Mesothelial cell of epicardium (in vitro differentiated cells): ENCODE data around the gene RAPGEF6. TPM values are rescaled to one million over a fixed set of nuclear protein-coding genes. Genes with fewer than 3 reads are reported as not detected.

ENCODE experiments used
- DNase-seq, 2 experiments: peaks; one replicate each; pipeline ENCODE4 v3.0.0; 2021; ENCODE audit warnings: low spot score in 2 of 2; ENCODE audit not compliant: unreplicated experiment in 2 of 2
- H3K27ac Mint-ChIP-seq: 2 replicates; pipeline ENCODE4 v1.8.0; 2021; ENCODE audit warnings: mixed read lengths
- H3K27me3 Mint-ChIP-seq: 2 replicates; pipeline ENCODE4 v1.8.0; 2021; ENCODE audit warnings: low read depth, mixed read lengths
- H3K36me3 Mint-ChIP-seq: 2 replicates; pipeline ENCODE4 v1.8.0; 2021; ENCODE audit warnings: mixed read lengths
- H3K4me1 Mint-ChIP-seq: 2 replicates; pipeline ENCODE4 v1.8.0; 2021; ENCODE audit warnings: mixed read lengths
- H3K4me3 Mint-ChIP-seq: 2 replicates; pipeline ENCODE4 v1.8.0; 2021; ENCODE audit warnings: mild to moderate bottlenecking, moderate library complexity, mixed read lengths
- H3K9me3 Mint-ChIP-seq: 2 replicates; pipeline ENCODE4 v1.8.0; 2021; ENCODE audit warnings: mixed read lengths
- total RNA-seq: library from RNA; stranded (reverse); gene quantifications from 3 replicates; pipeline ENCODE4 v1.2.1, GENCODE V29; 2021
- TF ChIP-seq, protein P1 (sequence below): fragments of 200-600 bp; sonication (generic); IDR thresholded peaks from one replicate; pipeline ENCODE4 v1.5.0; 2021; ENCODE audit warnings: antibody characterized with exemption; ENCODE audit not compliant: unreplicated experiment

Gene RAPGEF6
- total RNA-seq, 1 donor from 2014 or later: 29.0 TPM

DNA sequence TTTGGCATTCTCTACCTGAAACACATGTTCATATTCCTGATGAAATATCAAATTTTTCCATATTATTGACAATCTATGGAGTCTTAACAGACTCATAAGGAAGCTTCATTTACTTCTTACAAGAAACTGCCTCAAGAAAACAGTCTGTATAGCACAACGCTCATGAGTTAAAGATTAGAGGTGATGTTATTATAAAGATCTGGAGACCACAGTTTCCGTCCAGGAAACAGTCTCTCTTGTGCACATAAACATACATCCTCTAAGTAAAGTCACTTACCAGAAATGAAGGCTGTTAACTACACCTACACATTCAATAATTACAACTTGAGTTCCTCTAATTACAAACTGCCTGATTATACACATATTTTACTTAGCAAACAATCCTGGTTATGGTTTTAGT lies 86.9 kb downstream of the RAPGEF6 start:
- no peak for DNase-seq
- Mint-ChIP-seq H3K36me3 (peaks cover 22% of the 10 kb centered on the region), H3K9me3 (peaks cover 3% of the 10 kb centered on the region), H3K27me3 (no peaks in the 10 kb centered on the region), H3K4me3 (no peak overlapping the region), H3K4me1 (no peaks in the 10 kb centered on the region), H3K27ac (no peak overlapping the region)
- TF ChIP-seq, protein P1, sequence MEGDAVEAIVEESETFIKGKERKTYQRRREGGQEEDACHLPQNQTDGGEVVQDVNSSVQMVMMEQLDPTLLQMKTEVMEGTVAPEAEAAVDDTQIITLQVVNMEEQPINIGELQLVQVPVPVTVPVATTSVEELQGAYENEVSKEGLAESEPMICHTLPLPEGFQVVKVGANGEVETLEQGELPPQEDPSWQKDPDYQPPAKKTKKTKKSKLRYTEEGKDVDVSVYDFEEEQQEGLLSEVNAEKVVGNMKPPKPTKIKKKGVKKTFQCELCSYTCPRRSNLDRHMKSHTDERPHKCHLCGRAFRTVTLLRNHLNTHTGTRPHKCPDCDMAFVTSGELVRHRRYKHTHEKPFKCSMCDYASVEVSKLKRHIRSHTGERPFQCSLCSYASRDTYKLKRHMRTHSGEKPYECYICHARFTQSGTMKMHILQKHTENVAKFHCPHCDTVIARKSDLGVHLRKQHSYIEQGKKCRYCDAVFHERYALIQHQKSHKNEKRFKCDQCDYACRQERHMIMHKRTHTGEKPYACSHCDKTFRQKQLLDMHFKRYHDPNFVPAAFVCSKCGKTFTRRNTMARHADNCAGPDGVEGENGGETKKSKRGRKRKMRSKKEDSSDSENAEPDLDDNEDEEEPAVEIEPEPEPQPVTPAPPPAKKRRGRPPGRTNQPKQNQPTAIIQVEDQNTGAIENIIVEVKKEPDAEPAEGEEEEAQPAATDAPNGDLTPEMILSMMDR: no peak

DNA sequence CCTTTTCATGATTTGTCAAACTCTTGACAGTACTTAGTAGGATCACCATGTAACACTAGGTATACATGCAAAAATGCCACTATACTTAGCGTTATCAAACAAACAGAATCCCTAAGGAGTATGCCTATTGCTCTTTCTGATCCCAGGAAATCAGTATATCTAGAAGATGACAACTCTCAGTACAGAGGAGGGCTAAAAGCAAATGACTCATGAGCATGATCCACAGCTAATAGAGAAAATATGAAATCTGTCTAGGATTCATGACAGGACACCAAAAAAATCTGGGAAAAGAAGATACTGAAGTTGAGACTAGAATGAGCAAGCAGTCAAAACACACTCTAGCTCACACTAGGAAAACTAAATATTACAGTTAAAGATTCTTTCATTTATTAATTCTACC lies 89.2 kb downstream of the RAPGEF6 start:
- TF ChIP-seq, protein P1: no peak
- no peak for DNase-seq
- H3K36me3 Mint-ChIP-seq: peaks cover 14% of the 10 kb centered on the region
- H3K9me3 Mint-ChIP-seq: no peaks in the 10 kb centered on the region
- no peaks in the 10 kb centered on the region for H3K4me1 Mint-ChIP-seq
- H3K27ac Mint-ChIP-seq: peak overlapping the region; percentile 37
- no peak overlapping the region for H3K4me3 Mint-ChIP-seq
- H3K27me3 Mint-ChIP-seq: no peaks in the 10 kb centered on the region

DNA sequence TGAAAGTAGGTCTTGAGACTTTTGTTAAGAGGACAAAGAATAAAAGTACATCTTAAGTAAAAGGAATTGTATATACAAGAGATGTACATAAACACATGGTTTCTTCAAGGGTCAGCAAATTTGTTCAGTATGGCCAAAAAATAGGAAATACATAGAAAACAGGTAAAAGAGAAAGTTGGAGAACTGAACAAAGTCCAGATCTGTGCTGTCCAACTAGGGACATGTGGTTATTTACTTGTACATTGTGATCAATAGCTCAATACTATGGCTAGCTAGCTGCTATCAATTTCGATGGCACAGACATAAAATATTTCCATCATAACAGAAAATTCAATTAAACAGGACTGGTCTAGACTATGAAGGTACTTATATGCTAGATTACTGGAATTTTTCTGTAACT lies 92.3 kb downstream of the RAPGEF6 start:
- Mint-ChIP-seq H3K9me3 (no peaks in the 10 kb centered on the region), H3K4me3 (no peak overlapping the region), H3K36me3 (peaks cover 7% of the 10 kb centered on the region), H3K4me1 (no peaks in the 10 kb centered on the region), H3K27me3 (no peaks in the 10 kb centered on the region), H3K27ac (no peak overlapping the region)
- TF ChIP-seq, protein P1: no peak
- no peak for DNase-seq

DNA sequence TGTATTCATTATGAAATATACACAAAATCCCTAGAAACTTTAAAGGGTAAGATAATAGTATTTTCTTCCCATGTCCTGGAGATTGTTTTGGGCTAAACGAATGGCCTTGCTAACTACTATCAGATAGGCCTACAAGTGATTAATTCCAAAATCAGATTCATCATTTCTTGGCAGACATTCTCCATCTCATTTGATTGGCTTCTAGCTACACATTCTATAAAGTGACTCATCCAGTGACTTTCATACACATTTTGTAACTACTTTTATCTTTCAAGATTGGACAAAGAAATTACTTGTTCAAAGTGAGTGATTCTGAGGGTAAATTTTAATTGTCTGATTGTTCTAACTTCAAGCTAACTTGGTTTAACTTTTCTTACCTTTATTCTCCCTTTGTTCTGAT lies 93.3 kb downstream of the RAPGEF6 start:
- TF ChIP-seq, protein P1: no peak
- DNase-seq: no peak
- H3K27ac Mint-ChIP-seq: no peak overlapping the region
- H3K4me3 Mint-ChIP-seq: no peak overlapping the region
- no peaks in the 10 kb centered on the region for H3K27me3 Mint-ChIP-seq
- H3K9me3 Mint-ChIP-seq: no peaks in the 10 kb centered on the region
- peaks cover 6% of the 10 kb centered on the region for H3K36me3 Mint-ChIP-seq
- peaks cover 5% of the 10 kb centered on the region for H3K4me1 Mint-ChIP-seq

DNA sequence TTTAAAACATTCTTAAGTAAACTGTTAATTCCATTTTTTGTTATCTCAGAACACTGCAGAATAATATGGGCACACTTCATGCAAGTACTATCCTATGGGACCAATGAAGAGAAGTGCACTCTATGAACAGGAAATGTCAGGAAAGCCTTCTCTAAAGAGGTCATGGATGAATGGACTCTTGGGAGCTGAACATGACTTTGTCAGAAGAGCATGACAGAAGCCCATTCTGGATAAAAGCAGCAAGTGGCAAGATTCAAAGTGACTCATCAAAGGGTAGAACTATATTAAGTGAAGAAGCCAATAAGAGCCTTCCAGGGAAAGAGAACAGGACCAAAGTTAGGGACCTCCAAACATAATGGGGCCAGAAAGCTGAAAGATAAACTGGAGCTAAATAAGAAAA lies 94.0 kb downstream of the RAPGEF6 start:
- DNase-seq: no peak
- no peaks in the 10 kb centered on the region for H3K9me3 Mint-ChIP-seq
- H3K27me3 Mint-ChIP-seq: no peaks in the 10 kb centered on the region
- TF ChIP-seq, protein P1: no peak
- peaks cover 6% of the 10 kb centered on the region for H3K36me3 Mint-ChIP-seq
- peaks cover 10% of the 10 kb centered on the region for H3K4me1 Mint-ChIP-seq
- H3K4me3 Mint-ChIP-seq: no peak overlapping the region
- H3K27ac Mint-ChIP-seq: no peak overlapping the region

DNA sequence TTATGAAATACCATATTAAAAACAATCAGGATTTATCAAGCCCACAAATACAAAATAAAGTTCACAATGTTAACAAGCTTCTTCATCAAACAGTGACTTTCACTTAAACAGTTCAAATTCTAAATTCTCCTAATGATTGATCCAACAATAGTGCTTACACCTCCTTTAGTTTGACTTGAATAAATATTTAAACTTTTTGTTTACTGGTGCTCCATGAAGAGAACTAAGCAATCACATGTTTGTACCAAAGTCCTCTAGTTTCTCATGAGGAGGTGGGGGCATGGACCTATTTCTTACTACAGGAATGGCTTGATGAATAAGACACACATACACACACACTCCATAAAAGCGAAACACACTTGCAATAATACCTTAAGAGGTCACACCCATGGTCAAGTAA lies 95.8 kb downstream of the RAPGEF6 start:
- TF ChIP-seq, protein P1: no peak
- Mint-ChIP-seq H3K27me3 (no peaks in the 10 kb centered on the region), H3K36me3 (peaks cover 2% of the 10 kb centered on the region), H3K4me1 (peaks cover 10% of the 10 kb centered on the region), H3K9me3 (no peaks in the 10 kb centered on the region), H3K4me3 (no peak overlapping the region), H3K27ac (no peak overlapping the region)
- DNase-seq: no peak
